ENCODE data around the gene MINDY2.
"Not testable (repeated sequence)": the region's sequence is repeated elsewhere in the genome, so short reads cannot be mapped to it uniquely, and the experiment has no call there.

The MINDY2 gene

DNA sequence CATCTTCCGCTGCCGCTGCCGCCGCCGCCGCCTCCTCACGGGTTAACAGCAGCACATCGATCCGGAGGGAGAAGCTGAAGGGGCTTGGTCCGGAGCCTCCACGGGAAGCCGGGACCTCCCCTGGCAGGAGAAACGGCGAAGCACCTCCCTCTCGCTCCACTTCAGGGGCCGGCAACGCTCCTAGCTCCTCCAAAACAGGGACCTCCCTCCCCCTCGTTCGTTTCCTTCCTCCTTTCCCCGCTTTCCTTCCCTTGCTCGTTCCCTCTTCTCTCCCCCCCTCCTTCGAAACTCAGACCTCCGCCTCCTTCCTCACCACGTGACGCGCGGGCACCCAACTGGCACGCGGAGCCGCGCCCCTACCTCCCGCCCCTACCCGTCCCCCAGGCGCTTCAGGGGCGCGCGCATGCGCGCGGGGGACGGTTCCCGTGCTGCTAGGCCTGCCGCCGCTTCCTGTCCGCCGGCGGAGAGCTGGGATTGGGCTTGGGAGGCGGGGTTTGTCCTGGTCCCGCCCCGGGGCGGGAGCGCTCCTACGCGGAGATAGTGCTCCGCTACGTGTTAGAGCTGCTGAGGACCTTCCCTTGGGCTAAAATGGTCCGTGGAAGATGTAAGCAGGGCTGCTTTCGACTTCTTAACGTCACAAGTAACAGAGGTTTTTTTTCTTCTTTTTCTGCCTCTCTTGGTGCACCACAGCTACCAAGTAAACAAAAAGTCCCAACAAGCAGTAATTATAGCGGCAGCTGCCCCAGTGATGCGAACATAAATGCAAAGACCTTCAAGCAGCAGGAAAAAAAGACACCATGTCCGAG lies 21.4 kb upstream of the MINDY2 start, which contains the start of gene ADAM10:
ADAM10 (minus strand) TSS at position 176 of the 806 bp plus-strand sequence; CDS start at position 3, 173 bp downstream.
- DNase-seq (ENCODE audit: low read depth): peak; percentile 98

- DNase-seq (ENCODE audit: low read depth): no peak
These were observed 18.4 kb upstream of the MINDY2 start for GRCh38 chr15:58752716-58753115.

GRCh38 chr15:58755350-58755749 lies 15.8 kb upstream of the MINDY2 start:
- DNase-seq (ENCODE audit: low read depth): no peak

DNA sequence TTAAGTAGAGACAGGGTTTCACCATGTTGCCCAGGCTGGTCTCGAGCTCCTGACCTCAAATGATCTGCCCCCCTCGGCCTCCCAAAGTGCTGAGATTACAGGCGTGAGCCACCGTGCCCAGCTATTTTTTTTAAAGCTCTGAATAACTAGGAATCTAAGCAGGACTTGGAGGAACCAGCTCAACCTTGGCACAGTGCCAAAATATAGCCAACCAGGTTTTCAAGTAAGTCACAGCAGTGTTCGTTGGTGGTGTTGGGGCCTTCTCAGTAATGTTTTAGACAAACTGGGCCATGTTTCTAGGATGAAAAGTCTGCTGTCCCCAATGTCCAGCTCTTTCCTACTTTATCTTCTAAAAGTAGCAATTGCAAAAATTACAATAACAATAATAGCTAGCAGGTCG lies 15.1 kb upstream of the MINDY2 start:
- no peak for DNase-seq (ENCODE audit: low read depth)

DNA sequence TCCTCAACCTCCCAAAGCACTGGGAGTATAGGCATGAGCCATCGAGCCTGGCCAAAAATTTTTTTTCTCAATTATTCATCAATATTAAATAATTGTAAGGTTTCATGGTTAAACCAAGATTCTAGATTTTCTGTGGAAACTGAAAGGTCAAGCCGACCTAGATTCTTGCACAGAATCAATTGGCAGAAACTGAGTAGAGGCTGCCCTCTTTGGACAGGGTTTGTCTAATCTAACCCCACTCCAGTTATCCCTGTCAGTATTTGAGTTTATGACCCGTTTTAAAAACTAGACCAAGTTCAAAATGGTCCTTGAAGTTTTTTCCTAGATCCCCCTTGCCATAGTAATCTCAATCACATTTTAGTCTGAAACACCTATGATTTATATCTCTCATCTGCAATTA lies 13.0 kb upstream of the MINDY2 start:
- no peak for DNase-seq (ENCODE audit: low read depth)

GRCh38 chr15:58760385-58761009 lies 10.6 kb upstream of the MINDY2 start:
- no peak for DNase-seq (ENCODE audit: low read depth)

GRCh38 chr15:58761010-58761388 lies 10.1 kb upstream of the MINDY2 start:
- DNase-seq (ENCODE audit: low read depth): no peak

GRCh38 chr15:58762285-58762684 lies 8.8 kb upstream of the MINDY2 start:
- DNase-seq (ENCODE audit: low read depth): no peak

- DNase-seq (ENCODE audit: low read depth): no peak
These were observed 8.4 kb upstream of the MINDY2 start for GRCh38 chr15:58762731-58763130.

GRCh38 chr15:58764468-58764867 lies 6.6 kb upstream of the MINDY2 start:
- DNase-seq (ENCODE audit: low read depth): no peak

- no peak for DNase-seq (ENCODE audit: low read depth)
These were observed 4.8 kb upstream of the MINDY2 start for GRCh38 chr15:58766290-58766689.

DNA sequence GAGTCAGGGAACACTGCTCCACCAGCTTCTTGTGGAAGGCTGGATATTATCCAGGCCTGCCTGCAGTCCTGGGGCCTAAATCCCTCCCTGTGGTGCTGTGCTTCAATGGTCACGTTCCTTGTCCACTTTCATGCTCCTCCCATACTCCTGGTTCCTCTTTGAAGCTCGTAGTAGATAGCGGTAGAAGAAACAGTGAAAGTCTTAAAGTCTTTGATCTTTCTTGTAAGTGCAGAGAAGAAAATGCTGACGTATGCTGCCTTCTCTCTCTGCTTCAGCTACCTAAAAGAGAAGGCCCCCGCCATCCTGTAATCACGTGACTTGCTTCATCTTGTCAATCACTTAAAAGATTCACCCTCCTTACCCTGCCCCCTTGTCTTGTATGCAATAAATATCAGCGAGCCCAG lies 2.5 kb upstream of the MINDY2 start:
- DNase-seq (ENCODE audit: low read depth): not testable (repeated sequence)

- DNase-seq (ENCODE audit: low read depth): peak; percentile 83
These were observed 614 bp upstream of the MINDY2 start for GRCh38 chr15:58770519-58770856.

GRCh38 chr15:58771621-58772250 lies 634 bp downstream of the MINDY2 start:
- no peak for DNase-seq (ENCODE audit: low read depth)

GRCh38 chr15:58773024-58773423 lies 1.9 kb downstream of the MINDY2 start:
- DNase-seq (ENCODE audit: low read depth): no peak

GRCh38 chr15:58775402-58775801 lies 4.3 kb downstream of the MINDY2 start:
- no peak for DNase-seq (ENCODE audit: low read depth)

GRCh38 chr15:58777107-58777506 lies 6.0 kb downstream of the MINDY2 start:
- no peak for DNase-seq (ENCODE audit: low read depth)

- no peak for DNase-seq (ENCODE audit: low read depth)
These were observed 8.5 kb downstream of the MINDY2 start for GRCh38 chr15:58779554-58779953.

DNA sequence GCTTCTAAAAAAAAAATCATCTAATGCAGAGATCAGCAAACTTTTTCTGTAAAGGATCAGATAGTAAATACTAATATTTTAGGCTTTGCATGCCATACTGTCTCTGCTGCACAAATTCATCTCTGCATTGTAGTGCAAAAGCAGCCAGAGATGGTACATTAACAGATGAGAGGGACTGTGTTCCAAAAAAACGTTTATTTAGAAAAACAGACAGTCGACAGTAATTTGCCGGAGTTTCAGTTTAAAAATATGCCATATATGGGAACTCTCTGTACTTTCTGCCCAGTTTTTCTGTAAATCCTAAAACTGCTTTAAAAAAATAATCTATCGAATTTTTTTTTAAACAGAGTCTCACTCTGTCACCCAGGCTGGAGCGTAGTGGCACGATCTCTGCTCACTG lies 14.3 kb downstream of the MINDY2 start:
- DNase-seq (ENCODE audit: low read depth): no peak

- DNase-seq (ENCODE audit: low read depth): no peak
These were observed 17.1 kb downstream of the MINDY2 start for GRCh38 chr15:58788056-58788710.

GRCh38 chr15:58793862-58794261 lies 22.8 kb downstream of the MINDY2 start:
- no peak for DNase-seq (ENCODE audit: low read depth)

- no peak for DNase-seq (ENCODE audit: low read depth)
These were observed 24.7 kb downstream of the MINDY2 start for GRCh38 chr15:58795825-58796224.

DNA sequence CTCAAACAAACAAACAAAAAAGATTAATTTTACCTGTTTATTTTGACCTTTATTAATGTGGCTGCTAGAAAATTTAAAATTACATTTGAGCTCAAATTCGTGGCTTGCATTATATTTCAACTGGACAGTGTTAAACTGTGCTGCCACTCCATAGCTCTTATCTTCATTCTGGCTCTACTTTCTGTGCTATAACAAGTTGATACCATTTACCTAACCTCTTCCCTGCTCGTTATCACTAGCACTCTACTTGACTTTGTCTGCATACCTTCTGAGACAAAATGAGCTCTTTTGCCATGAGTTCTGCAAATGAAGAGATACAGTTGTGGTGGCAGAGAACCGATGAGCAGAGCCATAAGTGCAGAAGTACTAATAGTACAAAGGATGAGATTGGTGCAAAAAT lies 26.4 kb downstream of the MINDY2 start:
- no peak for DNase-seq (ENCODE audit: low read depth)
